ENCODE data around the gene CBR3.
"Not testable (repeated sequence)": the region's sequence is repeated elsewhere in the genome, so short reads cannot be mapped to it uniquely, and the experiment has no call there.

CBR3 gene

DNA sequence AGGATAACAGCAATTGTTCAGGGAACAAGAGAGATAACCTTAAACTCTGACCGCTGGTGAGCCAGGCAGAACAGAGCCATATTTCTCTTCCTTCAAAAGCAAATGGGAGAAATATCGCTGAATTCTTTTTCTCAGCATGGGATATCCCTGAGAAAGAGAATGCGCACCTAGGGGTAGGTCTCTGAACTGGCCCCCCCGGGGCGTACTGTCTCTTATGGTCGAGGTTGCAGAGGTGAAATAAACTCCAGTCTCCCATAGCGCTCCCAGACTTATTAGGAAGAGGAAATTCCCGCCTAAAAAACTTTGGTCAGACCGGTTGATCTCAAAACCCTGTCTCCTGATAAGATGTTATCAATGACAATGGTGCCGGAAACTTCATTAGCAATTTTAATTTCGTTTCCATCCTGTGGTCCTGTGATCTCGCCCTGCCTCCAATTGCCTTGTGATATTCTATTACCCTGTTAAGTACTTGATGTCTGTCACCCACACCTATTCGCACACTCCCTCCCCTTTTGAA is 35.1 kb upstream of the CBR3 start:
- not testable (repeated sequence) for H3K27me3 ChIP-seq (ENCODE audit: control insufficient read depth, insufficient read depth, low read length, poor library complexity, severe bottlenecking); H3K4me3 ChIP-seq (ENCODE audit: insufficient read depth, low read depth, low read length); H3K9me3 ChIP-seq (ENCODE audit: control insufficient read depth, low read length); H3K27ac ChIP-seq (ENCODE audit: insufficient read depth, low read depth, low read length, poor library complexity, severe bottlenecking); H3K36me3 ChIP-seq (ENCODE audit: control insufficient read depth, insufficient read depth, low read length); H3K4me1 ChIP-seq (ENCODE audit: control insufficient read depth, insufficient read depth, low read length)
- 34 to 36% methylated on average over 12 to 13 of the region's 13 CpGs for WGBS, 2 experiments

DNA sequence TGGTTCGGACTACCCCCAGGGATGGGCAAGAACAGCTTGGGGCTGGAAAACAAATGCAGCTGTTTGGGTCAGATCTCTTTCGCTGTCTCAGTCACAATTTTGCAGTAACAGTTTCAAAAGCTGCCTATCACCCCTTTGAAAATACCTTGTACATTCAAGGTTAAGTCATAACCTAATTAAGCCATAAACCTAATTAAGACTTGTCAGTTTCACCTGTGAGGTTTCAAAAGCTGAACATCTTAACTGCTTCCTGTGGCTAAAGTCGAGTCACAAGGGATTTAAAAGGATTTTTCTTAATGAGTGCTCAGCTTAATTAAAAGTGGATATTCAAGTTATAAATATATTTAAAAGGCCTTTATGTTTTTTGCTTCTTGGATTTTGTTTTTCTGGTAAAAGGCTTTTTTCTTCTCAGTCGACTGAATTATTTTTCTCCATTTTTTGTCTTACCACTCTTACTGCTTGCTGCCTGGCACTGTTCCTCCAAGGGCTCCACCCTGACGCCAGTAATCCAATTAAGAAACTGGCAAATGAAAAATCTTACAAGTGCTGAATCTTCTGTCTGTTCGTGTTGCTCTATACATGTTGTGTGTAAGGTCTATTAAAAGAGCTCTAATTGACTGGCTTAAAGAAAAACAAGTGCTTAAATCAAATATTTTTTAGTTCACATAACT is 33.8 kb upstream of the CBR3 start:
- Histone ChIP-seq H3K9me3 (ENCODE audit: control insufficient read depth, low read length) (no peaks in the 10 kb centered on the region), H3K36me3 (ENCODE audit: control insufficient read depth, insufficient read depth, low read length) (no peaks in the 10 kb centered on the region), H3K27me3 (ENCODE audit: control insufficient read depth, insufficient read depth, low read length, poor library complexity, severe bottlenecking) (no peaks in the 10 kb centered on the region), H3K27ac (ENCODE audit: insufficient read depth, low read depth, low read length, poor library complexity, severe bottlenecking) (no peak overlapping the region), H3K4me3 (ENCODE audit: insufficient read depth, low read depth, low read length) (no peak overlapping the region), H3K4me1 (ENCODE audit: control insufficient read depth, insufficient read depth, low read length) (peaks cover 5% of the 10 kb centered on the region)
- 87 to 88% methylated on average over 6 of the region's 6 CpGs for WGBS, 2 experiments

DNA sequence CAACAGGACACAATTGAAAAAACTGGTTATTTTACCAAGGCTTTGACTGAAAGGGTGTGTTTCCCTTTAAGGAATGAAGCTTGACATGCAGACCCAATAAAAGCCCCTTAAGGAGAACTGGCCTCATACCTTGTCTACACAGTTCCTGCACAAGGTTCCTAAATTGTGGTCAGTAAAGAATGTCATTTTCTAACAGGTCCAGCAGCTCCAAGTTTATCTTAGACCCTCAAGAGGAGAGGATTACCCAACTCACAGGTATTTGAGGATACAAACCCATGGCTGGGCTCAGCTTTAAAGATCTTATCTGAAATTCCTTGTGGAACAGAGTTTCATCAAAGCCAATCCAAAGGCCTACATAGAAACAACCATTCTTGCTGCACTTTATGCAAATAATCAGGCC is 31.4 kb upstream of the CBR3 start:
- H3K9me3 ChIP-seq (ENCODE audit: control insufficient read depth, low read length) = no peaks in the 10 kb centered on the region
- H3K27ac ChIP-seq (ENCODE audit: insufficient read depth, low read depth, low read length, poor library complexity, severe bottlenecking) = no peak overlapping the region
- no peak overlapping the region for H3K4me3 ChIP-seq (ENCODE audit: insufficient read depth, low read depth, low read length)
- H3K4me1 ChIP-seq (ENCODE audit: control insufficient read depth, insufficient read depth, low read length) = no peaks in the 10 kb centered on the region
- H3K27me3 ChIP-seq (ENCODE audit: control insufficient read depth, insufficient read depth, low read length, poor library complexity, severe bottlenecking) = no peaks in the 10 kb centered on the region
- no peaks in the 10 kb centered on the region for H3K36me3 ChIP-seq (ENCODE audit: control insufficient read depth, insufficient read depth, low read length)

DNA sequence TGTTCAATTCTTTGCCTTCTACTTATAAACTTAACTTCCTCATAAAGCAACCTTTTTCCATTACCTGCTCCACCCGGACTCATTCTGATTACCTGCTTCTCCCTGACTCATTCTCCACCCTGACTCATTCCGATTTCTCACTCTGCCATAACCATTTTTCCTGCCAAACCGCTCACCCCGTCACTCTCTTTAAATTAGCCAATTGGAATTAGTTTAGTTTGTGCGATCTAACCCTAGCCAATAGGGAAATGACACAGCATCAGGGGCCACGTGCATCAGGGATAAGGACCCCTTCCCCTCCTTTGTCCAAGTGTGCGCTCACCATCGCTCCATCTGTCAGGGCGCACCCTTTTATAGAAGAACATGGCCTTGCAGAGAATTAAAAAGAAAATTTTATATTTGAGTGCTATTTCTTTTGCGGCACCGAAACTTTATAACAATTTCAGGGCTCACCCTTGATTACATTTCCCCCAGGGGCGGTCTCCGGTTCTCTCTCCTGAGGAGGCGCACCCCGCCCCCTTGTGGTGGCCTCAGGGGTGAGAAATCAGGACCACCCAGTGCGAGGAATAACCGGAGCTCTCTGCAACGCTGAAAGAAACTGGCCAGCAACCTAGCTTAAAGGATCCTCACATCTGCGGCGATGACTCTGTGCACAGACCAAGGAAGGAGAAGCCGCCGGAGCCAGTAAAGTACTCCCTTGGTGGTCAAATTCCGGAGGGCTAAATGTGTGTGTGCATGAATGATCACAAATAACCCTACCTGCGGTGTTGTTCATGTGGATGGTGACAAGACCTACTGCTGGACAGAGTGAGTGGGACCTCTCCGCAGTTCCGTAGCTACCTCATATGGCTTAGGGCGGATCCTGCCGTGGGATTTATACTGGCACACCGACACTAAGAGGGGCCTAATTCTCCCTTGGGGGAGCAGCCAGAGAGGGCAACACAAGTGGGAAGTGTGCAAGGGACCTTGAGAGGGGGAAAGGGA is 30.3 kb upstream of the CBR3 start:
- H3K4me1 ChIP-seq (ENCODE audit: control insufficient read depth, insufficient read depth, low read length) = no peaks in the 10 kb centered on the region
- WGBS, 2 experiments = 78 to 79% methylated on average over 29 of the region's 29 CpGs
- no peaks in the 10 kb centered on the region for H3K9me3 ChIP-seq (ENCODE audit: control insufficient read depth, low read length)
- no peak overlapping the region for H3K4me3 ChIP-seq (ENCODE audit: insufficient read depth, low read depth, low read length)
- no peak overlapping the region for H3K27ac ChIP-seq (ENCODE audit: insufficient read depth, low read depth, low read length, poor library complexity, severe bottlenecking)
- no peaks in the 10 kb centered on the region for H3K27me3 ChIP-seq (ENCODE audit: control insufficient read depth, insufficient read depth, low read length, poor library complexity, severe bottlenecking)
- no peaks in the 10 kb centered on the region for H3K36me3 ChIP-seq (ENCODE audit: control insufficient read depth, insufficient read depth, low read length)

DNA sequence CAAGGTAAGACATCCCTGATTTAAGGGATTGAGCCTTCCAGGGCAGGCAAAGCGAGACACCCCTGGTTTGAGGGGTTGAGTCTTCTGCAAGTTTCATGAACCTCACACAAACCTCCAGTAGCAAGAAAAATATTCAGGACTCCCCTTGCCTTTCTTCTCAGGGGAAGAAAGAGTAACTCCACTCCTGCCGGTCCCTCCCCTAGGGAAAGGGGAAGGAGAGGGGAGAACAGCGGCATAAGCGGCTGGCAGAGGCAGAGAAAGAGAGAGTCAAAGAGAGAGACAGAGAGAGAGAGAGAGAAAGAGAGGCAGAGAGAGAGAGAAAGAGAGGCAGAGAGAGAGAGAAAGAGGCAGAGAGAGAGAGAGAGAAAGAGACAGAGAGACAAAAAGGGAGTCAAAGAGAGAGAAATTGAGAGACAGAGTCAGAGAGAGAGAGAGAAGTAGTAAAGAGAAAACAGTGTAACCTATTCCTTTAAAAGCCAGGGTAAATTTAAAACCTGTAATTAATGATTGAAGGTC is 29.5 kb upstream of the CBR3 start:
- Histone ChIP-seq H3K4me1 (ENCODE audit: control insufficient read depth, insufficient read depth, low read length) (no peaks in the 10 kb centered on the region), H3K27me3 (ENCODE audit: control insufficient read depth, insufficient read depth, low read length, poor library complexity, severe bottlenecking) (no peaks in the 10 kb centered on the region), H3K4me3 (ENCODE audit: insufficient read depth, low read depth, low read length) (no peak overlapping the region), H3K36me3 (ENCODE audit: control insufficient read depth, insufficient read depth, low read length) (no peaks in the 10 kb centered on the region), H3K27ac (ENCODE audit: insufficient read depth, low read depth, low read length, poor library complexity, severe bottlenecking) (no peak overlapping the region), H3K9me3 (ENCODE audit: control insufficient read depth, low read length) (no peaks in the 10 kb centered on the region)
- 68 to 85% methylated on average over 4 of the region's 4 CpGs for WGBS, 2 experiments

DNA sequence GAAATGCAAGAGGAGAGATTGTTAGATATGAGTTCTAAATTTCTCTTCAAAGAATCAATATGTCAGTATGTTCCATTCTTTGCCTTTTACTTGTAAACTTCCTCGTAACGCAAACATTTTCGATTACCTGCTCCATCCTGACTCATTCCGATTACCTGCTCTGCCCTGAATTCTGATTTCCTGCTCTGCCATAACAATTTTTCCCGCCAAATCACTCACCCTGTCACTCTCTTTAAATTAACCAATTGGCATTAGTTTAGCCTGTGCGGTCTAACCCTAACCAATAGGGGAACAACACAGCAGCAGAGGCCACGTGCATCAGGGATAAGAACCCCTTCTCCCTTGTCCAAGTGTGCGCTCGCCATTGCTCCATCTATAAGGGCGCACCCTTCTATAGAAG is 25.0 kb upstream of the CBR3 start:
- Histone ChIP-seq H3K36me3 (ENCODE audit: control insufficient read depth, insufficient read depth, low read length) (no peaks in the 10 kb centered on the region), H3K9me3 (ENCODE audit: control insufficient read depth, low read length) (no peaks in the 10 kb centered on the region), H3K27me3 (ENCODE audit: control insufficient read depth, insufficient read depth, low read length, poor library complexity, severe bottlenecking) (no peaks in the 10 kb centered on the region), H3K27ac (ENCODE audit: insufficient read depth, low read depth, low read length, poor library complexity, severe bottlenecking) (no peak overlapping the region), H3K4me3 (ENCODE audit: insufficient read depth, low read depth, low read length) (no peak overlapping the region), H3K4me1 (ENCODE audit: control insufficient read depth, insufficient read depth, low read length) (no peaks in the 10 kb centered on the region)
- WGBS, 2 experiments = 92 to 96% methylated on average over 9 to 10 of the region's 10 CpGs

DNA sequence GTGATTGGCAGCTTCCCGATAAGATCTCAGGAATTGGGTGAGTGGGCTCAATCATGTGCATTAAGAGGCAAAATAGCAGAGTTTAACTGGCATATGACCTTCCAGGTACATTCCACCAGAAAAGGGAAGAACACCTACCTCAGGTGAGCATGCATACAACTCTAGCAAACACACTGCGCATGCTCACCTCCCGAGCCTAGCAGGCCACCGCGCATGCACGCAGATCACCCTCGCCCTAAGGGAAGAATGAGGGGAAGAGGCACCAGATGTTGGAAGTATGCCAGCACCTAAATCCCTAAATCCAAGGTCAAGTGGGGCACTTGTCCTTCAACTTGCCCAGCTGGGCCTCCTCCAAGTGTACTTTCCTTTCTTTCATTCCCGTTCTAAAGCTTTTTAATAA is 23.6 kb upstream of the CBR3 start:
- Histone ChIP-seq H3K27ac (ENCODE audit: insufficient read depth, low read depth, low read length, poor library complexity, severe bottlenecking) (no peak overlapping the region), H3K27me3 (ENCODE audit: control insufficient read depth, insufficient read depth, low read length, poor library complexity, severe bottlenecking) (no peaks in the 10 kb centered on the region), H3K36me3 (ENCODE audit: control insufficient read depth, insufficient read depth, low read length) (no peaks in the 10 kb centered on the region), H3K4me1 (ENCODE audit: control insufficient read depth, insufficient read depth, low read length) (no peaks in the 10 kb centered on the region), H3K4me3 (ENCODE audit: insufficient read depth, low read depth, low read length) (no peak overlapping the region), H3K9me3 (ENCODE audit: control insufficient read depth, low read length) (no peaks in the 10 kb centered on the region)
- WGBS, 2 experiments = 94% methylated on average over 8 of the region's 8 CpGs

DNA sequence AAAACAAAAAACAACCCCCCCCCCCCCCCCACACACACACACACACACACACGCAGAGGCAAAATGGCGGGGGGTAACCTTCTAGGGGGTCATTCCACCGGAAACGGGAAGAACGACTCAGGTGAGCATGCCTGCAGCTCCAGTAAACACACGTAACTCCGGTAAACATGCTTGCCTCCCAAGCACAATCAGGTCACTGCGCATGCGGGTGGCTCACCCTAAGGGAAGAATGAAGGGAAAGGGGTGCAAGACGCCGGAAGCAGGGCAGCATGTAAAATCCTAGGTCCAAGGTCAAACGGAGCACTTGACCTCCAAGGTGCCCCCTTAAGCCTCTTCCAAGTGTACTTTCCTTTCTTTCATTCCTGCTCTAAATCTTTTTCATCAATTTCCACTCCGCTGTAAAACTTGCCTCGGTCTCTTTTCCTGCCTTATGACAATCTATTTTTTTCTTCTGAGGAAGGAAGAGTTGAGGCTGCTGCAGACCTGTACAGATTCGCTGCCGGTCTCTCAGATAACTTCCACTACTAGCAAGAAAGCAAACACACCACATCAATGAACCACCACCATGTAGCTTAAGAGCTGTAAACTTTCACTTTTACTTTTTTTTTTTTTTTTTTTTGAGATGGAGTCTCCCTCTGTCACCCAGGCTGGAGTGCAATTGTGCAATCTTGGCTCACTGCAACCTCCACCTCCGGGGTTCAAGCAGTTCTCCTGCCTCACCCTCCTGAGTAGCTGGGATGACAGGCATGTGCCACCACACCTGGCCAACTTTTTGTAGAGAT is 21.0 kb upstream of the CBR3 start:
- WGBS, 2 experiments = 88 to 90% methylated on average over 17 of the region's 17 CpGs
- Histone ChIP-seq H3K27ac (ENCODE audit: insufficient read depth, low read depth, low read length, poor library complexity, severe bottlenecking) (no peak overlapping the region), H3K4me1 (ENCODE audit: control insufficient read depth, insufficient read depth, low read length) (no peaks in the 10 kb centered on the region), H3K27me3 (ENCODE audit: control insufficient read depth, insufficient read depth, low read length, poor library complexity, severe bottlenecking) (no peaks in the 10 kb centered on the region), H3K4me3 (ENCODE audit: insufficient read depth, low read depth, low read length) (no peak overlapping the region), H3K36me3 (ENCODE audit: control insufficient read depth, insufficient read depth, low read length) (no peaks in the 10 kb centered on the region), H3K9me3 (ENCODE audit: control insufficient read depth, low read length) (no peaks in the 10 kb centered on the region)

DNA sequence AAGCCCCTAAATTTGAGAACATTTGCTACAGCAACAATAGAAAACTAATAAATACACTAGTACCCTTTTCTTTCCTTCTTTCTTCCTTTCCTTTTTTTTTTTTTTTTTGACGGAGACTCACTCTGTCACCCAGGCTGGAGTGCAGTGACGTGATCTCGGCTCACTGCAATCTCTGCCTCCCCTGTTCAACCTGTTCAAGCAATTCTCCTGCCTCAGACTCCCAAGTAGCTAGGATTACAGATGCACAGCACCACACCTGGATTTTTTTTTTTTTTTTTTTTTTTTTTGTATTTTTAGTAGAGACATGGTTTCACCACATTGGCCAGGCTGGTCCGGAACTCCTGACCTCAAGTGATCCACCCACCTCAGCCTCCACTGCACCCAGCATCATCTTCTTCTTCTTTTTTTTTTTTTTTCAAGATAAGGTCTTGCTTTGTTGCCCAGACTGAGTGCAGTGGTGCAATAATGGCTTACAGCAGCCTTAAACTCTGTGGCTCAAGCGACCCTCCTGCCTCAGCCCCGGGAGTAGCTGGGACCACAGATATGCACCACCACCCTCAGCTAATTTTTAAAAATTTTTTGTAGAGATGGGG is 19.6 kb upstream of the CBR3 start:
- no peak overlapping the region for H3K4me3 ChIP-seq (ENCODE audit: insufficient read depth, low read depth, low read length)
- H3K9me3 ChIP-seq (ENCODE audit: control insufficient read depth, low read length) = no peaks in the 10 kb centered on the region
- no peak overlapping the region for H3K27ac ChIP-seq (ENCODE audit: insufficient read depth, low read depth, low read length, poor library complexity, severe bottlenecking)
- no peaks in the 10 kb centered on the region for H3K4me1 ChIP-seq (ENCODE audit: control insufficient read depth, insufficient read depth, low read length)
- 88 to 89% methylated on average over 5 to 6 of the region's 6 CpGs for WGBS, 2 experiments
- no peaks in the 10 kb centered on the region for H3K36me3 ChIP-seq (ENCODE audit: control insufficient read depth, insufficient read depth, low read length)
- H3K27me3 ChIP-seq (ENCODE audit: control insufficient read depth, insufficient read depth, low read length, poor library complexity, severe bottlenecking) = no peaks in the 10 kb centered on the region

Measured in ectodermal cell (in vitro differentiated cells).